Measurements from ENCODE around the gene MT1H. TPM values are rescaled to one million over a fixed set of nuclear protein-coding genes. Genes with fewer than 3 reads are reported as not detected.

MT1H gene
- total RNA-seq, 5 donors from 2014 or later (not counting 1 experiment from before 2014, with no cell fraction given) = 1.4 TPM; not detected in 4

- WGBS (ENCODE audit: insufficient coverage) = 95% methylated on average over 2 of the region's 4 CpGs
- Histone ChIP-seq H3K27me3 (replicated peaks in 1 of 2; ENCODE audit: control insufficient read depth in 2 of 2, extremely low read depth in 1 of 2, insufficient read depth in 2 of 2, low read length in 1 of 2) (no peaks in the 10 kb centered on the region), H3K36me3 (ENCODE audit: control insufficient read depth in 2 of 2, extremely low read depth in 1 of 2, insufficient read depth in 1 of 2, low read length in 1 of 2) (no peaks in the 10 kb centered on the region), H3K27ac (ENCODE audit: low read length) (no peak overlapping the region), H3K4me1 (ENCODE audit: control insufficient read depth in 1 of 2, extremely low read depth in 1 of 2, insufficient read depth in 2 of 2, low read length in 2 of 2) (peaks cover 9 to 26% of the 10 kb centered on the region in 2 experiments), H3K9me3 (no peaks in the 10 kb centered on the region), H3K4me3 (ENCODE audit: control insufficient read depth in 1 of 2, extremely low read depth in 1 of 2, low read length in 1 of 2) (no peak overlapping the region)
- no peaks in the 10 kb centered on the region for H3K27me3 Mint-ChIP-seq
- ChIA-PET CTCF (no interaction called here), POLR2A (no interaction called here)
- peaks cover 0 to 2% (median 0%) of the 10 kb centered on the region in 3 donors for H3K9me3 Mint-ChIP-seq
- peaks cover 11% of the 10 kb centered on the region for H3K36me3 Mint-ChIP-seq
- ATAC-seq (replicated peaks in 1 of 4) (no peak), DNase-seq (no peak)
- H3K4me1 Mint-ChIP-seq = peaks cover 24 to 27% (median 26%) of the 10 kb centered on the region in 3 donors
- no peak overlapping the region for H3K27ac Mint-ChIP-seq
- no peak overlapping the region for H3K4me3 Mint-ChIP-seq
These were observed 15.4 kb downstream of the MT1H start for GRCh38 chr16:56684926-56685590.

- Histone ChIP-seq H3K4me1 (ENCODE audit: control insufficient read depth in 1 of 2, extremely low read depth in 1 of 2, insufficient read depth in 2 of 2, low read length in 2 of 2) (peaks cover 6 to 21% of the 10 kb centered on the region in 2 experiments), H3K27me3 (replicated peaks in 1 of 2; ENCODE audit: control insufficient read depth in 2 of 2, extremely low read depth in 1 of 2, insufficient read depth in 2 of 2, low read length in 1 of 2) (peaks cover 0 to 5% of the 10 kb centered on the region in 2 experiments), H3K36me3 (ENCODE audit: control insufficient read depth in 2 of 2, extremely low read depth in 1 of 2, insufficient read depth in 1 of 2, low read length in 1 of 2) (no peaks in the 10 kb centered on the region), H3K4me3 (ENCODE audit: control insufficient read depth in 1 of 2, extremely low read depth in 1 of 2, low read length in 1 of 2) (no peak overlapping the region), H3K9me3 (no peaks in the 10 kb centered on the region), H3K27ac (ENCODE audit: low read length) (no peak overlapping the region)
- Mint-ChIP-seq H3K27ac (no peak overlapping the region), H3K27me3 (no peaks in the 10 kb centered on the region), H3K9me3 (peaks cover 0 to 2% (median 0%) of the 10 kb centered on the region in 3 donors), H3K4me3 (no peak overlapping the region), H3K4me1 (peaks cover 21% of the 10 kb centered on the region in 3 donors), H3K36me3 (peaks cover 11% of the 10 kb centered on the region)
- DNase-seq = no peak
- ATAC-seq (replicated peaks in 1 of 4) = no peak
- CTCF ChIA-PET = interaction anchor here (0.6 to 0.7 kb wide), 2 partner anchors 86 to 165 kb away, joined by 5 read pairs; no protein-coding TSS in a partner anchor
- WGBS (ENCODE audit: insufficient coverage) = 85% methylated on average over 6 of the region's 7 CpGs
- POLR2A ChIA-PET = no interaction called here
These were observed 17.1 kb downstream of the MT1H start for GRCh38 chr16:56686758-56687157.

GRCh38 chr16:56688762-56689161 is 19.1 kb downstream of the MT1H start:
- Histone ChIP-seq H3K9me3 (no peaks in the 10 kb centered on the region), H3K4me3 (ENCODE audit: control insufficient read depth in 1 of 2, extremely low read depth in 1 of 2, low read length in 1 of 2) (no peak overlapping the region), H3K36me3 (ENCODE audit: control insufficient read depth in 2 of 2, extremely low read depth in 1 of 2, insufficient read depth in 1 of 2, low read length in 1 of 2) (no peaks in the 10 kb centered on the region), H3K4me1 (ENCODE audit: control insufficient read depth in 1 of 2, extremely low read depth in 1 of 2, insufficient read depth in 2 of 2, low read length in 2 of 2) (peaks cover 0 to 3% of the 10 kb centered on the region in 2 experiments), H3K27me3 (replicated peaks in 1 of 2; ENCODE audit: control insufficient read depth in 2 of 2, extremely low read depth in 1 of 2, insufficient read depth in 2 of 2, low read length in 1 of 2) (peaks cover 0 to 5% of the 10 kb centered on the region in 2 experiments), H3K27ac (ENCODE audit: low read length) (no peak overlapping the region)
- Mint-ChIP-seq H3K9me3 (peaks cover 0 to 2% (median 0%) of the 10 kb centered on the region in 3 donors), H3K36me3 (peaks cover 11% of the 10 kb centered on the region), H3K27ac (no peak overlapping the region), H3K4me1 (peaks cover 7 to 8% (median 8%) of the 10 kb centered on the region in 3 donors), H3K27me3 (no peaks in the 10 kb centered on the region), H3K4me3 (no peak overlapping the region)
- ATAC-seq (replicated peaks in 1 of 4) (no peak), DNase-seq (no peak)
- WGBS (ENCODE audit: insufficient coverage) = 60% methylated on average over 1 of the region's 1 CpG
- ChIA-PET CTCF (interaction anchor here in 1 of 2 donors (0.9 kb wide), 1 partner anchor 13 kb away, joined by 3 read pairs; no protein-coding TSS in a partner anchor), POLR2A (no interaction called here)

GRCh38 chr16:56689171-56689570 is 19.6 kb downstream of the MT1H start:
- Histone ChIP-seq H3K4me1 (ENCODE audit: control insufficient read depth in 1 of 2, extremely low read depth in 1 of 2, insufficient read depth in 2 of 2, low read length in 2 of 2) (no peaks in the 10 kb centered on the region), H3K36me3 (ENCODE audit: control insufficient read depth in 2 of 2, extremely low read depth in 1 of 2, insufficient read depth in 1 of 2, low read length in 1 of 2) (no peaks in the 10 kb centered on the region), H3K27me3 (replicated peaks in 1 of 2; ENCODE audit: control insufficient read depth in 2 of 2, extremely low read depth in 1 of 2, insufficient read depth in 2 of 2, low read length in 1 of 2) (peaks cover 0 to 5% of the 10 kb centered on the region in 2 experiments), H3K4me3 (ENCODE audit: control insufficient read depth in 1 of 2, extremely low read depth in 1 of 2, low read length in 1 of 2) (no peak overlapping the region), H3K27ac (ENCODE audit: low read length) (no peak overlapping the region), H3K9me3 (no peaks in the 10 kb centered on the region)
- no peak overlapping the region for H3K4me3 Mint-ChIP-seq
- H3K4me1 Mint-ChIP-seq = peaks cover 3 to 4% (median 4%) of the 10 kb centered on the region in 3 donors
- ATAC-seq (replicated peaks in 1 of 4) = no peak
- peaks cover 10% of the 10 kb centered on the region for H3K36me3 Mint-ChIP-seq
- DNase-seq = no peak
- ChIA-PET CTCF (interaction anchor here in 1 of 2 donors (0.9 kb wide), 1 partner anchor 12 kb away, joined by 3 read pairs; no protein-coding TSS in a partner anchor), POLR2A (no interaction called here)
- peaks cover 0 to 2% (median 0%) of the 10 kb centered on the region in 3 donors for H3K9me3 Mint-ChIP-seq
- WGBS (ENCODE audit: insufficient coverage) = 73% methylated on average over 2 of the region's 3 CpGs
- no peaks in the 10 kb centered on the region for H3K27me3 Mint-ChIP-seq
- H3K27ac Mint-ChIP-seq = no peak overlapping the region

GRCh38 chr16:56690420-56691122 is 21.0 kb downstream of the MT1H start:
- Histone ChIP-seq H3K36me3 (ENCODE audit: control insufficient read depth in 2 of 2, extremely low read depth in 1 of 2, insufficient read depth in 1 of 2, low read length in 1 of 2) (no peaks in the 10 kb centered on the region), H3K9me3 (no peaks in the 10 kb centered on the region), H3K27me3 (replicated peaks in 1 of 2; ENCODE audit: control insufficient read depth in 2 of 2, extremely low read depth in 1 of 2, insufficient read depth in 2 of 2, low read length in 1 of 2) (peaks cover 0 to 11% of the 10 kb centered on the region in 2 experiments), H3K27ac (ENCODE audit: low read length) (no peak overlapping the region), H3K4me3 (ENCODE audit: control insufficient read depth in 1 of 2, extremely low read depth in 1 of 2, low read length in 1 of 2) (no peak overlapping the region), H3K4me1 (ENCODE audit: control insufficient read depth in 1 of 2, extremely low read depth in 1 of 2, insufficient read depth in 2 of 2, low read length in 2 of 2) (no peaks in the 10 kb centered on the region)
- ChIA-PET CTCF (interaction anchor here in 1 of 2 donors (0.6 to 0.8 kb wide), 2 partner anchors 11 to 12 kb away, joined by 3 read pairs; no protein-coding TSS in a partner anchor), POLR2A (no interaction called here)
- peaks cover 0 to 2% (median 0%) of the 10 kb centered on the region in 3 donors for H3K9me3 Mint-ChIP-seq
- no peak for ATAC-seq (replicated peaks in 1 of 4)
- DNase-seq = no peak
- H3K4me1 Mint-ChIP-seq = no peaks in the 10 kb centered on the region
- 100% methylated on average over 2 of the region's 4 CpGs for WGBS (ENCODE audit: insufficient coverage)
- no peak overlapping the region for H3K27ac Mint-ChIP-seq
- H3K4me3 Mint-ChIP-seq = no peak overlapping the region
- H3K27me3 Mint-ChIP-seq = no peaks in the 10 kb centered on the region
- H3K36me3 Mint-ChIP-seq = peaks cover 6% of the 10 kb centered on the region

- WGBS (ENCODE audit: insufficient coverage) = 85% methylated on average over 4 of the region's 4 CpGs
- H3K27me3 Mint-ChIP-seq = no peaks in the 10 kb centered on the region
These were observed 22.3 kb downstream of the MT1H start for GRCh38 chr16:56691885-56692284.

More at GRCh38 chr16:56691885-56692284, 22.3 kb downstream of the MT1H start:
- ChIA-PET POLR2A (no interaction called here), CTCF (no interaction called here)
- H3K4me1 Mint-ChIP-seq = no peaks in the 10 kb centered on the region
- no peaks in the 10 kb centered on the region for H3K36me3 ChIP-seq (ENCODE audit: control insufficient read depth in 2 of 2, extremely low read depth in 1 of 2, insufficient read depth in 1 of 2, low read length in 1 of 2)
- H3K9me3 Mint-ChIP-seq = peaks cover 0 to under 1% (median 0%) of the 10 kb centered on the region in 3 donors
- DNase-seq (no peak), ATAC-seq (replicated peaks in 1 of 4) (no peak)
- no peak overlapping the region for H3K4me3 Mint-ChIP-seq
- no peak overlapping the region for H3K4me3 ChIP-seq (ENCODE audit: control insufficient read depth in 1 of 2, extremely low read depth in 1 of 2, low read length in 1 of 2)
- no peaks in the 10 kb centered on the region for H3K36me3 Mint-ChIP-seq
- H3K27ac Mint-ChIP-seq = no peak overlapping the region
- H3K4me1 ChIP-seq (ENCODE audit: control insufficient read depth in 1 of 2, extremely low read depth in 1 of 2, insufficient read depth in 2 of 2, low read length in 2 of 2) = no peaks in the 10 kb centered on the region
- H3K27me3 ChIP-seq (replicated peaks in 1 of 2; ENCODE audit: control insufficient read depth in 2 of 2, extremely low read depth in 1 of 2, insufficient read depth in 2 of 2, low read length in 1 of 2) = peaks cover 0 to 11% of the 10 kb centered on the region in 2 experiments
- no peak overlapping the region for H3K27ac ChIP-seq (ENCODE audit: low read length)
- H3K9me3 ChIP-seq = no peaks in the 10 kb centered on the region
